NOMO-1 (cell line): Measurements from ENCODE around the gene SAMD14.

Source experiments
- DNase-seq, 2 experiments: peaks; one replicate each; lab custom pipeline; 2025; ENCODE audit not compliant: unreplicated experiment in 2 of 2; lab: John Stamatoyannopoulos, UW

Gene SAMD14

DNA sequence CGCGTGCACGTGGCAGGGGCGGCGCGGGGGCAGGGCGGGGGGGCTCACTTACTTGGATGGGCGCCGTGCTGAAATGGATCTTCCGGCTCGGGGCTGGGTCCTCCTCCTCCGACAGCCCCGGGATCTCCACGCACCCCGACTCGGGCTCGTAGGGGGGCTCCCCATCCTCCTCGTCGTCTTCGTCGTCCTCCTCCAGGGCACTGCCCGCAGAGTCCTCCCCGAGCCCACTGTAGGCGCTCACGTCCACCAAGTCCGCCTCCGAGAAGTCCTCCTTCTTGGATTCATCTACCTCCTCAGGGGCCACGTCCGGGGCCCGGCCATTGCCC lies 19.1 kb upstream of the SAMD14 start:
- DNase-seq, result no peak

- peak; percentile 92 to 96 for DNase-seq
These were observed 18.5 kb upstream of the SAMD14 start for GRCh38 chr17:50148226-50149090.

DNA sequence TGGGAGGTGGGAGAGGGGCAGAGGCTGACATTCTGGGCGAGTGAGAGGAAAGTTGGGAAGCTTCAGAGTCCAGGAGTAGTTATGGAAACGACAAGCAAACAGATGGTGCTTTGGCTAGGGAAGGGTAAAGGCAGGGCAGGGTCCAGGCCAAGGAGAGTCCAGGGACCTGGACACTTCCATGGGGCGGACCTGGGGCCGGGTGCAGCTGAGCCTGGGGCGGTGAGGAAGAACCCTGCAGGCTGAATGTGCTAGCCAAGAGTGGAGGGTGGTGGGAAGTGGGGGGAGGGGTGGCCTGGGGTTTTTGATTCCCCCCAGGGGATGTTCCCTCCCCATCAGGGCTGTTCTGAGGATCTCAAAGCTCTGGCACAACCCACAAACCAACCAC lies 17.9 kb upstream of the SAMD14 start:
- no peak for DNase-seq

- DNase-seq, result no peak
These were observed 17.1 kb upstream of the SAMD14 start for GRCh38 chr17:50146927-50147665.

- DNase-seq, result no peak
These were observed 16.4 kb upstream of the SAMD14 start for GRCh38 chr17:50146230-50146926.

DNA sequence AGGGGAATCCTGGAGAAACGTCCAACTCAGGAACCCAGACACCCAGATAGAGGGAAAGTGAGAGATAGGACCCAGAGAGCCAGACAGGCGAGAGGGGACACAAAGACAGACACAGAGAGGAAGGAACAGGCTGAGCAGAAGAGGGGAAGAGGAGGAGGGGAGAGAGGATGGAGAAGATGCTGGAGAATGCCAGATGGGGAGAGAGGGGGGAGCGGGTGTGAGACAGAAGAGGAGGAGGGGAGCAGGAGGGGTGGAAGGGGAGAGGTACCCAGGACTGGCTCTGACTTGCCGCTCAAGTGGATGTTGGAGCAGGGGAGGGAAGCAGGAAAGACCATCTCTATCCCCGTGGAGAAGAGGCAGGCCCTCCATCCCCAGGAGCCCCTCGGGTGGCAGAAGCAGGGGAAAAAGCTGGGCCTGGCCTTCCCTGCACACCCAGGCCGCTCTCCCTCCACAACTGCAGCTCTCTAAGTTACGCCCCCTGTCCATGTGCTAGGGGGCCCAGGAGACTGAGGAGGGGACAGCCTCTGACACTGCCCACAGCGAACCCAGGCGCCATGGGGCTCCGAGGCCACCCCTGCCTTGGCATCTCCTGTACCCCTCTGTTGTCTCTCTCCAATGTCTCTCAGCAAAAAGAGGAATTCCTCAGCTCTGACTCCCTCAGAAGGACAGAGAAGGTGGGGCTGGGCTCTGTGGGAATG lies 15.7 kb upstream of the SAMD14 start:
- no peak for DNase-seq

GRCh38 chr17:50144845-50145531 lies 15.0 kb upstream of the SAMD14 start:
- DNase-seq, result no peak

DNA sequence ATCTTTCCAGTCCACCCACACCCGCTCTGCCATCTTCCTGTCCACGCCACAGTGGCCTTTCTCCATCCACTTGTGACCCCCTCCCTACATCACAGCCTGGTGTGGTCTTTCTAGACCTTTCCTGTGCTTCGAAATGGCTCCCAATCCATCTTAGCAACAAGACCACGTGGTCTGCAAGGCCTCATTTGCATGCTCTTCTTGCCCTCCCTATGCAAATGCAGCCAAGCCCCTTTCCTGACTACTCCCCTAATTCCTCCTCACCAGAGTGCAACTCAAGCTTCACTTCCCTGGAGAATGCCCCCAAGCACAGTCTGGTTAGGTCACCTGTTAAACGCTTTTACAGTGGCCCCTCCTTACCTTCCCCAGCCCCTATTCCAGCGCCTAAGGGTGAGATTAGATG lies 14.4 kb upstream of the SAMD14 start:
- DNase-seq, result no peak

DNA sequence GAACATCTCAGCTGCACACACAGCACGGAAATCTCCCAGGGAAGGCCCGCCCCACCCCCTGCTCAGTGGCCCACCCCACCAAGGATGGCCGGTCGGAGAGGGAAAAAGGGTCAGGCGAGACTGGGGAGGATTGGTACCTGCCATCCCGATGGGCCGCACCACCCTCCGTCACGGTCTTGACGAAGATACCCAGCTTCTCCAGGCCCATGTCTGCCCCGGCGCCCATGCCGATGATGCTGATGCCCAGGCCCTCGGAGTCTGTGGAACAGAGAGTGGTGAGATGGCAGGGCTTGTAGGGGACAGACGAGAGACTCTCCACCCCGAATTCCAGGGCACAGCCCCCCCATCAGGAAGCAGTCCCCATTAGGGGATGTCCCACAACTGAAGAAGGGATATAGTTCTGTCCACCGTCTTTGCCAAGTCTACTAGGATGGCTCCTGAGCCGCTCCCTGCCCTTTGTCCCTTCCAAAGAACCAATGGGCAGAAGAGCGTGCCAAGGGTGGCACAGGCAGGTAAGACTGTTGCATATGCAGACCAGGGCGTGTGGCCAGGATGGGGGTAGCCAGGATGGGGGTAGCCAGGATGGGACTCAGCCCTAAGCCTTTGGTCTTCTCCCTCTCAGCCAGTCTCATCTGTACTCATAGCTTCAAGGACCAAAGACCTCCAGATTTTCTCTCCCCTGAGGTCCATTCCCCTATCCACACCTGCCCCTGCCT lies 13.7 kb upstream of the SAMD14 start:
- DNase-seq, result no peak

GRCh38 chr17:50141745-50142110 lies 11.8 kb upstream of the SAMD14 start:
- no peak for DNase-seq

GRCh38 chr17:50141026-50141744 lies 11.2 kb upstream of the SAMD14 start:
- DNase-seq, result no peak

DNA sequence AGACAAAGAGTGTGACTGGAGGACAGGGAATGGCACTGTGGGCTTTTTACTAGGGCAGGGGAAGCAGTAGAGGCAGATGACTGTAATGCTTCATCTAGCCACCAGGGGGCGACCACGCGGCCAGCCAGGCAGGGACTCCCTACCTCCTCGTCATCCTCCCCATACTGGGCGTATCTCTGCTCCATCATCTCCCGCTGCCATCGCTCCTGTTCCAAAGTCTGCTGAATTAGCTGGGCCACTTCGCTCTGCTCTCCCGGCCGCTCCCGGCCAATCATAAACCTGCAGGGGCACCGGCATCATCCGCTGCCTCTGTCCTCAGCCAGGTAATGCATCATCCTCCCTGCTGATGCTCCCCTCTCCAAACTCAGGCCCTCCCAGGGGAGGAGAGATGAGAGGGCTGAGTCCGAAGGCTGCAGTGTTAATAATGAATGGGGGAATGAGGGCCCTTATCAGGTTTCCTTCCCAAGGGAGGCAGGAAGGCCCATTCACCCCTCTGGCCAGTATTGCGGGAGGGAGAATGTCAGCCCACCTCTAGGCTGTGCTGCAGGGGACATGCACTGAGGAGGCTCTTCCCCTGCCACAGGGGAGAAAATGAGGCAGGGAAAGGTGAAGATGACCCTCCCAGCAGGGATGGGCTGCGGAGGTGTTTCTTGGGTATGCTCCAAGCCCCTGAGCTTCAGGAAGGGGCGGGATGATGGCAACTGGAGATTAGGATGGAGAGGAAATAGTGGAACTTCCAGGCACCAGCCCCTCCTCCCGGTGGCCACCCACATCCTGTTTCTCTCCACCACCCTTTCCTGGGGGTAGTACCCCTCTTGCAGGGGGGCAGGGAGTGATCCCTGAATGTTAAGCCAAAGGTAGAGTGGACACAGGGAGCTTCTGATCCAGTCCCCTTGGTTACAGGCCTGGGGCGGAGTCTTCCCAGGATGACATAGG lies 10.3 kb upstream of the SAMD14 start:
- peak; percentile 45 to 49 for DNase-seq

- no peak for DNase-seq
These were observed 9.3 kb upstream of the SAMD14 start for GRCh38 chr17:50139185-50139783.

DNA sequence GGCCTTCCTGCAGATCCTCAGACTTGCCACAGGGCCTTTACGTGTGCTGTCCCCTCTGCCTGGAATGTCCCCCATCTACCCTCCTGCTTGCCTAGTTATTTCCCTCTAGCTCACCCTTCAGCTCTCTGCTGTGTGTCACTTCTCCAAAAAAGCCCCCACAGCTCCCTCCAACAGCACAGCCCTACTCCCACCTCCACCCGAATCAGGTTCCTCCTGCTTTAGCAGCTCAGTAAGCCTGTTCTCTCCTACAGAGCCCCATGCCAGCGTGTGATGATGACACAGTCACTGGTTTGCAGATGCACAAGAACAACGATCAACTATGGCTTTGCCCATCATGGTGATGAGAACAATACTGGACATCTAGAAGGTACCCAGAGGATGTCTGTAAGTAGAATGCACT lies 7.1 kb upstream of the SAMD14 start:
- no peak for DNase-seq

DNA sequence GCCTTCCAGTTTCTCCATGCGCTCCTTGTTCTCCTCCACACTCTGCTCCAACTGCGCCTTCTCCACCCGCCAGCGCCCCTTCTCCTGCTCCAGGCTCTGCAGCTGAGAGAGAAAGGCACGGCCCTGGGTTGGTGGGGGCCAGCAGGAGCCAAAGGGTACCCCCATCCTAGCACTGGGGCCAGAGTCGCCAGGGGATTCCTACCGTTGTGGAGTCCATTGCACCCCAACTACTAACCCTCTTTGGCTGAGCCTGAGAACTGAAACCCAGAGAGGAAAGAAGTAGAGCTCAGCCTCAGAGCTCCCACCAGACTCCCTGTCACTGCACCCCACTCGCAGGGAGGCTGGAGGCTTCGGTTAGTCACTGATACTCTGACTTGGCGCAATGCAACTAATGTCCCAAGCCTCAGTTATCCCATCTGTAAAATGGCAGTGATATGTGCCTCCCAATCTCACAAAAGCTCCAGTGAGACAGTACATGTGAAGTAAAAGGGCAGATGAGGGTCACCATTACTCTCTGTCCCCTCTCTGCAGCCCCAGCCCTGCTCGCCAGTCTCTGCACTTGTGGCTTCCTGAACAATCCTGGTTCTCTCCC lies 6.2 kb upstream of the SAMD14 start:
- no peak for DNase-seq

GRCh38 chr17:50135316-50136095 lies 5.5 kb upstream of the SAMD14 start:
- DNase-seq, result no peak
